Lower leg skin (tissue), 4 donors: ENCODE data around the gene VWDE. TPM values are rescaled to one million over a fixed set of nuclear protein-coding genes. Genes with fewer than 3 reads are reported as not detected.

Source experiments
- DNase-seq, 2 donors: peaks; one replicate each; pipeline ENCODE4 v3.0.0-alpha.2; 2019; ENCODE audit warnings: low spot score in 2 of 2
- H3K4me3 ChIP-seq: fragments of 200-600 bp; sonication (generic); 2 replicates; pipeline ENCODE4 v1.5.1; 2017; ENCODE audit warnings: mild to moderate bottlenecking, low read depth; ENCODE audit not compliant: poor library complexity, severe bottlenecking
- CTCF ChIP-seq, 3 donors: fragments of 450-650 bp; IDR thresholded peaks; one replicate each; pipeline ENCODE4 v1.5.1; 2016; ENCODE audit warnings: antibody characterized with exemption in 3 of 3, mild to moderate bottlenecking in 3 of 3, moderate library complexity in 2 of 3
- POLR2A ChIP-seq, 2 donors: fragments of 450-650 bp; IDR thresholded peaks; one replicate each; pipeline ENCODE4 v1.6.1; 2016 to 2017; ENCODE audit warnings: antibody characterized with exemption in 2 of 2, mild to moderate bottlenecking in 1 of 2, moderate library complexity in 1 of 2
- WGBS, 2 donors: methylation state at CpG; one replicate each; pipeline ENCODE4 v1.1.5; 2018; 5-methylcytosine and 5-hydroxymethylcytosine counted together
- intact Hi-C: fragments of 100-400 bp; cut with DNase I; formaldehyde crosslinking; loops from one replicate; pipeline ENCODE4 v1.15.0; 2023; ENCODE audit warnings: low total_unique reads
- total RNA-seq, 4 donors: library from RNA; depleted of rRNA; stranded (reverse); fragments of >200 nt; gene quantifications; one replicate each; pipeline ENCODE4 v1.1.0, GENCODE V29; 2016

VWDE gene
- total RNA-seq, 4 donors from 2014 or later = 0.05 to 0.32 (median 0.19) TPM; not detected in 1

- intact Hi-C loops = no loop called here
- TF ChIP-seq POLR2A (IDR thresholded peaks at IDR 0.05) (no peak), CTCF (IDR thresholded peaks at IDR 0.05) (no peak)
- DNase-seq = no peak
- no peak overlapping the region for H3K4me3 ChIP-seq
Measured at GRCh38 chr7:12315049-12315448, 88.6 kb downstream of the VWDE start.

- TF ChIP-seq CTCF (IDR thresholded peaks at IDR 0.05) (no peak), POLR2A (IDR thresholded peaks at IDR 0.05) (no peak)
- DNase-seq = no peak
- intact Hi-C loops = loop anchor here (5.0 kb wide), 1 partner anchor 658 kb away; no protein-coding TSS in a partner anchor
Measured at GRCh38 chr7:12314199-12314598, 89.5 kb downstream of the VWDE start.

GRCh38 chr7:12305502-12305901, 98.2 kb downstream of the VWDE start:
- intact Hi-C loops = no loop called here
- H3K4me3 ChIP-seq = no peak overlapping the region
- TF ChIP-seq CTCF (IDR thresholded peaks at IDR 0.05) = no peak
- TF ChIP-seq POLR2A (IDR thresholded peaks at IDR 0.05) = no peak
- no peak for DNase-seq

More at GRCh38 chr7:12314199-12314598, 89.5 kb downstream of the VWDE start:
- H3K4me3 ChIP-seq = no peak overlapping the region

- no peak overlapping the region for H3K4me3 ChIP-seq
- 46 to 49% methylated on average over 4 of the region's 4 CpGs for WGBS, 2 donors
- DNase-seq = no peak
- TF ChIP-seq CTCF (IDR thresholded peaks at IDR 0.05) (no peak), POLR2A (IDR thresholded peaks at IDR 0.05) (no peak)
- intact Hi-C loops = no loop called here
Measured at GRCh38 chr7:12303495-12303894, 100.2 kb downstream of the VWDE start.

GRCh38 chr7:12303062-12303461, 100.6 kb downstream of the VWDE start:
- TF ChIP-seq POLR2A (IDR thresholded peaks at IDR 0.05) = no peak
- no peak for TF ChIP-seq CTCF (IDR thresholded peaks at IDR 0.05)
- 51 to 60% methylated on average over 2 of the region's 2 CpGs for WGBS, 2 donors
- H3K4me3 ChIP-seq = no peak overlapping the region
- DNase-seq = no peak
- intact Hi-C loops = no loop called here

GRCh38 chr7:12300415-12300814, 103.2 kb downstream of the VWDE start:
- intact Hi-C loops = no loop called here
- 80 to 81% methylated on average over 4 of the region's 4 CpGs for WGBS, 2 donors
- no peak for DNase-seq
- no peak for TF ChIP-seq POLR2A (IDR thresholded peaks at IDR 0.05)
- H3K4me3 ChIP-seq = no peak overlapping the region
